ENCODE results near the gene CAMTA1.
A peak's percentile ranks its signal among the peaks of the same experiment; 100 is the strongest.

The CAMTA1 gene

GRCh38 chr1:7296968-7297367 is 511.7 kb downstream of the CAMTA1 start:
- no peak overlapping the region for H3K4me3 ChIP-seq (ENCODE audit: low read length)
- TF ChIP-seq CTCF (conservative IDR thresholded peaks at IDR 0.05; ENCODE audit: low read depth, low read length), result no peak
- no peak for DNase-seq (ENCODE audit: low read depth)

GRCh38 chr1:7298145-7298544 is 512.9 kb downstream of the CAMTA1 start:
- no peak overlapping the region for H3K4me3 ChIP-seq (ENCODE audit: low read length)
- DNase-seq (ENCODE audit: low read depth), result no peak
- TF ChIP-seq CTCF (conservative IDR thresholded peaks at IDR 0.05; ENCODE audit: low read depth, low read length), result no peak

GRCh38 chr1:7298749-7299151 is 513.5 kb downstream of the CAMTA1 start:
- no peak for TF ChIP-seq CTCF (conservative IDR thresholded peaks at IDR 0.05; ENCODE audit: low read depth, low read length)
- no peak overlapping the region for H3K4me3 ChIP-seq (ENCODE audit: low read length)
- DNase-seq (ENCODE audit: low read depth), result no peak

- no peak overlapping the region for H3K4me3 ChIP-seq (ENCODE audit: low read length)
Measured at GRCh38 chr1:7299329-7299799, 514.1 kb downstream of the CAMTA1 start.

GRCh38 chr1:7299994-7300393 is 514.7 kb downstream of the CAMTA1 start:
- TF ChIP-seq CTCF (conservative IDR thresholded peaks at IDR 0.05; ENCODE audit: low read depth, low read length), result no peak
- H3K4me3 ChIP-seq (ENCODE audit: low read length), result no peak overlapping the region
- peak; percentile 52 for DNase-seq (ENCODE audit: low read depth)

More at GRCh38 chr1:7299329-7299799, 514.1 kb downstream of the CAMTA1 start:
- DNase-seq (ENCODE audit: low read depth), result peak; percentile 100
- TF ChIP-seq CTCF (conservative IDR thresholded peaks at IDR 0.05; ENCODE audit: low read depth, low read length), result no peak

GRCh38 chr1:7300893-7301663 is 515.8 kb downstream of the CAMTA1 start:
- DNase-seq (ENCODE audit: low read depth), result peak; percentile 99
- no peak for TF ChIP-seq CTCF (conservative IDR thresholded peaks at IDR 0.05; ENCODE audit: low read depth, low read length)
- H3K4me3 ChIP-seq (ENCODE audit: low read length), result no peak overlapping the region

GRCh38 chr1:7301664-7301981 is 516.4 kb downstream of the CAMTA1 start:
- no peak for TF ChIP-seq CTCF (conservative IDR thresholded peaks at IDR 0.05; ENCODE audit: low read depth, low read length)
- no peak for DNase-seq (ENCODE audit: low read depth)
- H3K4me3 ChIP-seq (ENCODE audit: low read length), result no peak overlapping the region

All from retinal pigment epithelial cell (primary cell).